ENCODE results near the gene SMIM33. TPM values are rescaled to one million over a fixed set of nuclear protein-coding genes. Genes with fewer than 3 reads are reported as not detected.

The SMIM33 gene
- total RNA-seq, 1 experiment from 2014 or later = not detected

DNA sequence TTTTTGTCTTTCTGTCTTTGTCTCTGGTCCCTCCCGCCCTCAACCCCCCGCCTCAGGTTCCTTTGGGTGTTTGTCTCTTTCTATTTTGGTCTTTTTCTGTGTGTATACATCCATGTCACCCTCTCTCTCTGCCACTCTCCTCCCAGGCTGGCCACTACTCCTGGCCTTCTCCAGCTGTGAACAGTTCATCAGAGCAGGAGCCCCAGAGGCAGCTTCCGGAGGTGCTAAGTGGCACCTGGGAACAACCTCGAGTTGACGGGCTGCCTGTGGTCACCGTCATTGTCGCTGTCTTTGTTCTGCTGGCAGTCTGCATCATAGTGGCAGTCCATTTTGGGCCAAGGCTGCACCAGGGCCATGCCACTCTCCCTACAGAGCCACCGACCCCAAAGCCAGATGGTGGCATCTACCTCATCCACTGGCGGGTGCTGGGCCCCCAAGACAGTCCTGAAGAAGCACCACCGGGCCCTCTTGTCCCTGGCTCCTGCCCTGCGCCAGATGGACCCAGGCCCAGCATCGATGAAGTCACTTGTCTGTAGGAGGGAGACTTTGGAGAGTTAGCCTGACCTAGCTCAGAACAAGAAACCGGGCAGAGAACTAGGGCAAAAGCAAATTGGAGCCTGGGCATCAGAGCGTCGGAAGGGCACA lies 1.7 kb downstream of the SMIM33 start:
- H3K4me1 ChIP-seq (ENCODE audit: insufficient read depth, low read length) = peaks cover 5% of the 10 kb centered on the region; the same call in 1 of the 2 replicates
- no peaks in the 10 kb centered on the region for H3K9me3 ChIP-seq (ENCODE audit: control insufficient read depth, low read depth, low read length)

More for the DNA sequence above, 1.7 kb downstream of the SMIM33 start:
- Histone ChIP-seq H2BK5ac (ENCODE audit: insufficient read length, low read length) (no peak overlapping the region), H4K8ac (replicated peaks; ENCODE audit: insufficient read length, low read depth, low read length) (no peak overlapping the region), H4K20me1 (ENCODE audit: control insufficient read depth, insufficient read depth, insufficient read length) (no peaks in the 10 kb centered on the region), H3K14ac (ENCODE audit: insufficient read depth, low read length) (peak overlapping the region; percentile 70), H3K27me3 (ENCODE audit: insufficient read depth, low read length) (no peaks in the 10 kb centered on the region), H3K9ac (ENCODE audit: extremely low read depth, insufficient read length, low read length) (no peak overlapping the region), H2BK20ac (ENCODE audit: low read depth, low read length, poor library complexity, severe bottlenecking) (no peak overlapping the region), H4K91ac (ENCODE audit: insufficient read length, low read depth, low read length) (no peak overlapping the region), H3K79me1 (ENCODE audit: insufficient read depth, low read depth, low read length, poor library complexity, severe bottlenecking) (no peaks in the 10 kb centered on the region), H3T11ph (ENCODE audit: low read length) (no peak overlapping the region), H2AFZ (ENCODE audit: low read length) (no peak overlapping the region), H2BK15ac (ENCODE audit: low read depth, low read length) (no peak overlapping the region), H2BK12ac (ENCODE audit: insufficient read length, low read depth, low read length) (no peak overlapping the region), H3K27ac (ENCODE audit: insufficient read length, low read depth, low read length) (no peak overlapping the region), H3K56ac (ENCODE audit: insufficient read length, low read depth, low read length) (no peak overlapping the region), H3K4ac (ENCODE audit: low read depth, low read length) (no peak overlapping the region), H3K23me2 (ENCODE audit: insufficient read length, low read depth, low read length, poor library complexity, severe bottlenecking) (no peaks in the 10 kb centered on the region), H2AK5ac (ENCODE audit: insufficient read length, low read length) (no peak overlapping the region), H2BK120ac (ENCODE audit: low read depth, low read length, poor library complexity, severe bottlenecking) (no peak overlapping the region), H3K4me2 (ENCODE audit: insufficient read depth, insufficient read length, low read length) (no peak overlapping the region), H3K23ac (ENCODE audit: insufficient read length, low read depth, low read length) (no peak overlapping the region), H3K18ac (ENCODE audit: insufficient read length, low read depth, low read length) (peak overlapping the region; percentile 22), H4K5ac (ENCODE audit: insufficient read length, low read depth, low read length) (no peak overlapping the region), H3K79me2 (ENCODE audit: insufficient read depth, low read length) (no peaks in the 10 kb centered on the region)
- Mint-ChIP-seq H3K4me1 (peaks cover 48 to 59% of the 10 kb centered on the region in 2 experiments), H3K36me3 (ENCODE audit: insufficient read depth in 1 of 3, low read depth in 3 of 3) (no peaks in the 10 kb centered on the region), H3K27ac (peak overlapping the region; percentile 52 to 95 (median 93); a peak in 6 of 7 replicates), H3K9me3 (no peaks in the 10 kb centered on the region; a peak in 1 of 5 replicates), H3K27me3 (ENCODE audit: low read depth) (peaks cover 7% of the 10 kb centered on the region), H3K4me3 (no peak overlapping the region; a peak in 1 of 5 replicates)
- no peak for DNase-seq
- TF ChIP-seq, protein P1, sequence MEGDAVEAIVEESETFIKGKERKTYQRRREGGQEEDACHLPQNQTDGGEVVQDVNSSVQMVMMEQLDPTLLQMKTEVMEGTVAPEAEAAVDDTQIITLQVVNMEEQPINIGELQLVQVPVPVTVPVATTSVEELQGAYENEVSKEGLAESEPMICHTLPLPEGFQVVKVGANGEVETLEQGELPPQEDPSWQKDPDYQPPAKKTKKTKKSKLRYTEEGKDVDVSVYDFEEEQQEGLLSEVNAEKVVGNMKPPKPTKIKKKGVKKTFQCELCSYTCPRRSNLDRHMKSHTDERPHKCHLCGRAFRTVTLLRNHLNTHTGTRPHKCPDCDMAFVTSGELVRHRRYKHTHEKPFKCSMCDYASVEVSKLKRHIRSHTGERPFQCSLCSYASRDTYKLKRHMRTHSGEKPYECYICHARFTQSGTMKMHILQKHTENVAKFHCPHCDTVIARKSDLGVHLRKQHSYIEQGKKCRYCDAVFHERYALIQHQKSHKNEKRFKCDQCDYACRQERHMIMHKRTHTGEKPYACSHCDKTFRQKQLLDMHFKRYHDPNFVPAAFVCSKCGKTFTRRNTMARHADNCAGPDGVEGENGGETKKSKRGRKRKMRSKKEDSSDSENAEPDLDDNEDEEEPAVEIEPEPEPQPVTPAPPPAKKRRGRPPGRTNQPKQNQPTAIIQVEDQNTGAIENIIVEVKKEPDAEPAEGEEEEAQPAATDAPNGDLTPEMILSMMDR (conservative IDR thresholded peaks at IDR 0.05) = no peak
- no CpG with 5 or more reads among the region's 15 CpGs for WGBS (ENCODE audit: extremely low coverage, insufficient read length, low lambda C conversion rate)
